ENCODE data around the gene SSR1.

Gene SSR1

GRCh38 chr6:7241160-7241559 lies 71.8 kb downstream of the SSR1 start:
- H3K4me1 ChIP-seq (ENCODE audit: low read length), result peaks cover 26% of the 10 kb centered on the region
- DNase-seq, result no peak

GRCh38 chr6:7240351-7240750 lies 72.6 kb downstream of the SSR1 start:
- no peak for DNase-seq
- Histone ChIP-seq H3K79me2 (ENCODE audit: low read length) (no peaks in the 10 kb centered on the region), H2AFZ (ENCODE audit: low read length) (no peak overlapping the region), H3K9ac (ENCODE audit: low read length) (no peak overlapping the region), H4K20me1 (ENCODE audit: insufficient read depth, low read length) (no peaks in the 10 kb centered on the region), H3K4me1 (ENCODE audit: low read length) (peaks cover 34% of the 10 kb centered on the region), H3K27me3 (replicated peaks; ENCODE audit: insufficient read depth, low read length) (no peaks in the 10 kb centered on the region), H3K9me2 (replicated peaks; ENCODE audit: insufficient read depth, low read length) (no peaks in the 10 kb centered on the region), H3K9me3 (replicated peaks; ENCODE audit: insufficient read depth, low read length) (no peaks in the 10 kb centered on the region), H3K4me2 (ENCODE audit: low read depth, low read length) (no peak overlapping the region), H3F3A (ENCODE audit: insufficient read depth, low read length) (peaks cover 20% of the 10 kb centered on the region; the same call in 1 of the 2 replicates), H3K4me3 (ENCODE audit: low read length) (no peak overlapping the region), H3K27ac (ENCODE audit: low read length) (no peak overlapping the region), H3K36me3 (replicated peaks; ENCODE audit: insufficient read depth, low read length) (no peaks in the 10 kb centered on the region)
- no peak for TF ChIP-seq EZH2phosphoT487 (IDR thresholded peaks at IDR 0.05; ENCODE audit: low read length)
- no peak for TF ChIP-seq EZH2 (optimal IDR thresholded peaks at IDR 0.05; ENCODE audit: low read depth, low read length)
- TF ChIP-seq CTCF (IDR thresholded peaks at IDR 0.05; ENCODE audit: low read length), result no peak

More at GRCh38 chr6:7241160-7241559, 71.8 kb downstream of the SSR1 start:
- no peak overlapping the region for H3K4me3 ChIP-seq (ENCODE audit: low read length)
- H3K9me2 ChIP-seq (replicated peaks; ENCODE audit: insufficient read depth, low read length), result no peaks in the 10 kb centered on the region
- no peaks in the 10 kb centered on the region for H4K20me1 ChIP-seq (ENCODE audit: insufficient read depth, low read length)
- H3K36me3 ChIP-seq (replicated peaks; ENCODE audit: insufficient read depth, low read length), result no peaks in the 10 kb centered on the region
- H3K79me2 ChIP-seq (ENCODE audit: low read length), result no peaks in the 10 kb centered on the region
- H2AFZ ChIP-seq (ENCODE audit: low read length), result no peak overlapping the region
- no peak overlapping the region for H3K9ac ChIP-seq (ENCODE audit: low read length)
- no peak overlapping the region for H3K4me2 ChIP-seq (ENCODE audit: low read depth, low read length)
- peaks cover 20% of the 10 kb centered on the region; the same call in 1 of the 2 replicates for H3F3A ChIP-seq (ENCODE audit: insufficient read depth, low read length)
- no peak for TF ChIP-seq EZH2phosphoT487 (IDR thresholded peaks at IDR 0.05; ENCODE audit: low read length)
- no peak for TF ChIP-seq EZH2 (optimal IDR thresholded peaks at IDR 0.05; ENCODE audit: low read depth, low read length)
- no peak for TF ChIP-seq CTCF (IDR thresholded peaks at IDR 0.05; ENCODE audit: low read length)
- H3K9me3 ChIP-seq (replicated peaks; ENCODE audit: insufficient read depth, low read length), result no peaks in the 10 kb centered on the region
- H3K27me3 ChIP-seq (replicated peaks; ENCODE audit: insufficient read depth, low read length), result no peaks in the 10 kb centered on the region
- no peak overlapping the region for H3K27ac ChIP-seq (ENCODE audit: low read length)

- DNase-seq, result no peak
- Histone ChIP-seq H3K4me3 (ENCODE audit: low read length) (no peak overlapping the region), H3K36me3 (replicated peaks; ENCODE audit: insufficient read depth, low read length) (no peaks in the 10 kb centered on the region), H4K20me1 (ENCODE audit: insufficient read depth, low read length) (no peaks in the 10 kb centered on the region), H3K27ac (ENCODE audit: low read length) (no peak overlapping the region), H3K9me3 (replicated peaks; ENCODE audit: insufficient read depth, low read length) (no peaks in the 10 kb centered on the region), H3K4me2 (ENCODE audit: low read depth, low read length) (no peak overlapping the region), H3K79me2 (ENCODE audit: low read length) (no peaks in the 10 kb centered on the region), H3K27me3 (replicated peaks; ENCODE audit: insufficient read depth, low read length) (no peaks in the 10 kb centered on the region), H2AFZ (ENCODE audit: low read length) (no peak overlapping the region), H3K4me1 (ENCODE audit: low read length) (peaks cover 35% of the 10 kb centered on the region), H3K9ac (ENCODE audit: low read length) (no peak overlapping the region), H3F3A (ENCODE audit: insufficient read depth, low read length) (peaks cover 20% of the 10 kb centered on the region; the same call in 1 of the 2 replicates), H3K9me2 (replicated peaks; ENCODE audit: insufficient read depth, low read length) (no peaks in the 10 kb centered on the region)
- no peak for TF ChIP-seq CTCF (IDR thresholded peaks at IDR 0.05; ENCODE audit: low read length)
Measured at GRCh38 chr6:7239590-7239948, 73.4 kb downstream of the SSR1 start.

All from MM.1S (cell line).